HepG2 (cell line): ENCODE results near the gene TSC22D3. TPM values are rescaled to one million over a fixed set of nuclear protein-coding genes. Genes with fewer than 3 reads are reported as not detected.

ENCODE experiments used
- ATF7 ChIP-seq, 2 experiments: fragments of 450-650 bp in 1 of 2; sonication (generic) in 1 of 2; formaldehyde crosslinking in 1 of 2; IDR thresholded peaks; 2 replicates each; pipeline versions ENCODE4 v1.4.0 to v1.6.1; 2016 to 2020; ENCODE audit warnings: antibody characterized with exemption in 1 of 2, mild to moderate bottlenecking in 1 of 2, missing genetic modification reagents in 1 of 2
- HNRNPUL1 ChIP-seq: fragments of 200-400 bp; formaldehyde crosslinking; IDR thresholded peaks from 2 replicates; pipeline ENCODE4 v1.6.1; 2017; ENCODE audit warnings: low read depth, mild to moderate bottlenecking, low read length, moderate library complexity
- MNT ChIP-seq: fragments of 450-650 bp; IDR thresholded peaks from 2 replicates; pipeline ENCODE4 v1.6.1; 2016
- SNAPC4 ChIP-seq: sonication (generic); formaldehyde crosslinking; IDR thresholded peaks from 2 replicates; pipeline ENCODE4 v1.4.0; 2020; ENCODE audit warnings: mild to moderate bottlenecking, missing genetic modification reagents
- ZNF552 ChIP-seq: sonication (generic); formaldehyde crosslinking; IDR thresholded peaks from 2 replicates; pipeline ENCODE4 v1.9.0; 2022; ENCODE audit warnings: missing genetic modification reagents, mild to moderate bottlenecking, borderline replicate concordance
- ZNF609 ChIP-seq: sonication (generic); formaldehyde crosslinking; IDR thresholded peaks from 2 replicates; pipeline ENCODE4 v1.4.0; 2020; ENCODE audit warnings: mild to moderate bottlenecking, missing genetic modification reagents, borderline replicate concordance
- polyA plus RNA-seq, 8 experiments: library from polyadenylated mRNA; depleted of rRNA in 3 of 8; stranded (reverse) in 7 of 8; unstranded in 1 of 8; fragments of >200 nt; fragmentation: Illumina TruSeq in 4 of 8; extraction: Trizol in 4 of 8; gene quantifications; 2 replicates each; pipeline versions ENCODE4 v1.2.1 to v1.2.3, GENCODE V29; 2011 to 2016; ENCODE audit warnings: low read depth in 4 of 8, missing spikeins in 1 of 8, mixed read lengths in 1 of 8; ENCODE audit not compliant: insufficient read depth in 1 of 8
- total RNA-seq, 5 experiments: library from RNA; depleted of rRNA; stranded (reverse); fragments of >200 nt; fragmentation: Illumina TruSeq; extraction: Trizol; gene quantifications; 2 replicates each; pipeline ENCODE4 v1.2.3, GENCODE V29; 2016; ENCODE audit warnings: low read depth in 1 of 5

Gene TSC22D3
- total and polyA plus RNA-seq, 2 of the 13 experiments (the other 11 are each of a cell fraction or from before 2014, with no cell fraction given) = 0.82 to 1.5 TPM

- TF ChIP-seq SNAPC4 = no peak
- no peak for TF ChIP-seq ZNF609 (CRISPR knock-in tag)
- TF ChIP-seq HNRNPUL1 = no peak
- no peak for TF ChIP-seq MNT
- TF ChIP-seq ZNF552 (CRISPR knock-in tag) = no peak
- no peak for TF ChIP-seq ATF7 (IDR thresholded peaks at IDR 0.05)
- no peak for TF ChIP-seq ATF7 (CRISPR knock-in tag; IDR thresholded peaks at IDR 0.05)
Measured at GRCh38 chrX:107728371-107729099, 47.1 kb downstream of the TSC22D3 start (continued).
